SH-SY5Y (cell line): ENCODE measurements around the gene LNPK.

Experiments
- GATA2 ChIP-seq: IDR thresholded peaks from 2 replicates; pipeline ENCODE4 v1.6.1; 2011; ENCODE audit warnings: mild to moderate bottlenecking, low read depth, low read length
- GATA3 ChIP-seq: IDR thresholded peaks from 2 replicates; pipeline ENCODE4 v1.6.1; 2011; ENCODE audit warnings: low read depth, mild to moderate bottlenecking, low read length, moderate library complexity

Gene LNPK

DNA sequence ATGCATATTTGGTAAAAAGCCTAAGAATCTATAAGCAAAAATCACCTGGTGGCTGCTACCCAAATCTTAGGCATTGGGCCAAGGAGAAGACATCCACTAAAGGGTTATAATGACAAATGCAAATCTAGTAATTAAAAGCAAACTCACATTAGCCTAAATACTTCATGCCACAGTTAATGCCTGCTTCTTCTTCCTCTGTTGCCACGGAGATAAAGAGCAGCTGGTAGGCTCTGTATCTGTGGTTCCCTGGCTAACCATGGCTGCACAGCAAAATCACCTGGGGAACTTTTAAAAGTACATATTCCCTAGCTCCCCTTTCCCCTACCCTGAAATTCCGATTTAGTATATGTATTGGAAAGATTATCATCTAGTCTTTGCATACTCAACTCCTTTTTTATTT lies 114.3 kb downstream of the LNPK start:
- TF ChIP-seq GATA3 (no peak), GATA2 (no peak)

DNA sequence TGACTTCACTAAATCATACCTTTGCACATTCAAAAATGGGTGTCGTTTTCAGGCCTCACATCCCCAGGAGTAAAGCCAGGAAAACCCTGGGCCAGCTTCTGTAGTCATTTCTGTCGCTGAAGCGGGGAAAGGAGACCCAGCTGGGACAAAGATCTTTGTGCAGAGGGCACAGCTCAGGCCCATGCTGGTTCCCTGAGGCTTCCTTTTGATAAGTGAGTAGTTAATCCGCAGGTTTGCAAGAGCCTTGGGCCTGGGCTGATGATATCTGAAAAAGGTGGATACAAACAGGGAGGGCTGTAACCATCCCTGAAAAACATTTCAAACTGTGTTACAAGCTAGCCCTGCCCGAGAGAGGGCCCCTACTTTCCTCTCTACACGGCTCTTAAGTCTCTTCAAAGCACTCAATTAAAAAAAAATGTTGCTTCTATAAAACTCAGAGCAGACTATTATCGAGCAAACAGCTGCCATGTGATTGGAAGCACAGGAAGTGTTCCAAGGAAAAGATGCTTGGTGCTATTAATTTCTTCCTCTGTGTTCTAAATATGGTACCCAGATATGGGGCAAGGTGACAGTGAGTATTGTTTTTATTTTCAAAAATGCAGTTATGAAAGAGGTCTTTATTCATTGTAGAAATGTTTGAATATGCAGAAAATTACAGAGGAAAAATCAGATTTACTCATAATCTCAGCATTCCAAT lies 117.2 kb downstream of the LNPK start:
- TF ChIP-seq GATA3 (no peak), GATA2 (no peak)

GRCh38 chr2:175883586-175884194 lies 118.4 kb downstream of the LNPK start:
- TF ChIP-seq GATA2 (no peak), GATA3 (no peak)

DNA sequence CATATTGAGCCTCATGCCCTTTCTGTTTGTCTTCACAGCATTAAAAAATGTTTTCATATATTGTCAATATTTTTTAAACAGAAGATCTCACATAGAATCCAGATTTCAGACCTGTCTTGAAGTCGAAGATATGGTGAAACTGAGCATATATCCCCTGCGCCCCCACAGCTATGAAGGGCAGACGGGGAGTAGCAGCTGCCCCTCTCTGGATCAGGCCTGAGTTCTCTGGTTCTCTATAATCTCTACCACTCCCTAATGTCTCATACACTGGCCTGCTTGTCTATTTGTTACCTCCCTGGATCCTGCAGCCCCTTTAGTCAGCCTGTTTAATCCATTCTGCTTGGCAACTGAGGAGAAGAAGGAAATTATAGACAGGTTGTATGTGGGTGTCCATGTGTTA lies 122.4 kb downstream of the LNPK start:
- TF ChIP-seq GATA2: no peak
- no peak for TF ChIP-seq GATA3

DNA sequence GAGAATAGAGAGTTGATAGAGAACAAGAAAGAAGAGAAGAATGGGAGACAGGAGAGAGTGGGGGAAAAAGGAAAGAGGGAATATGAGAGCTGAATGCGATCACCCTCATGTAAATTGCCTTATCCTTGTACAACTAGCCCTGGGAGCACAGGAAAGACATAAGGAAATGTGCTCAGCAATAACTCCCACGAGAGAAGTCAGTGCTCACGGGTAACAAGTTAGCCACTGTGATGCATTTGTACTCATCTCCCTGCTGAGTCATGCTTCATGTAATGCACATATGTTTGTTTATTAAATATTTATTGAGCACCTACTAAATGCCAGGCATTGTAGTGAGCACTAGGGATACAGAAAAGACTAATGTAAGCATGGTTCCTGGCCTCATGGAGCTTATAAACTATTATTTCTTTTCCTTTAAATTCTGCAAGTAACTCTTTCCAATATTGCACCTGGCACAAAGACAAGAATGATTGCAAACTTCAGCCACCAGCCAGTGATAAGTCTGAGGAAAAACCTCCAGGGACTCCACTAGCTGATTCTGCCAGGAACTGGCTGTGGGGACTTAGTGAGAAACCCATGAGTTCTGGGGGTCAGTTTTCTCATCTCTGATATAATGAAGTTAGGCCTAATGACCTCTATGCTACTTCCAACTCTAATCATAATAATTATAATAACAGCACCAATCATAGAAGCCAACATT lies 124.1 kb downstream of the LNPK start:
- TF ChIP-seq GATA2 (no peak), GATA3 (no peak)

- TF ChIP-seq GATA2 (no peak), GATA3 (no peak)
Observed at GRCh38 chr2:175874291-175874690, 127.8 kb downstream of the LNPK start.
